ENCODE data around the gene SKA3.

Gene SKA3

DNA sequence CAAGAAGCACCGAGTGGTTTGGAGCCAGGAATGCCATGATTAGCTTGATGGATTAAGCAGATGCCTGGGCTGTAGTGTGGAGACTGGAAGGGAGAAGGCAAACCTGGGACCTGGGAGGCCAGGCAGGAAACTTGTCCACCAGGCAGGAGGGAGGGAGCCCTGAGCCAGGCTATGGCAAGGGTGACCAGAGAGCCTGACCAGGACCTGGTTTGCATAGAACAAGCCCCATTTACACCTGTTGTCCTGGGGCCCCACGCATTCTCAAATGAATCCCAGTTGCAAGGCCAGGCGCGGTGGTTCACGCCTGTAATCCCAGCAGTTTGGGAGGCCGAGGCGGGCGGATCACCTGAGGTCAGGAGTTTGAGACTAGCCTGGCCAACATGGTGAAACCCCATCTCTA, 64.8 kb downstream of the SKA3 start:
- DNase-seq, result no peak

DNA sequence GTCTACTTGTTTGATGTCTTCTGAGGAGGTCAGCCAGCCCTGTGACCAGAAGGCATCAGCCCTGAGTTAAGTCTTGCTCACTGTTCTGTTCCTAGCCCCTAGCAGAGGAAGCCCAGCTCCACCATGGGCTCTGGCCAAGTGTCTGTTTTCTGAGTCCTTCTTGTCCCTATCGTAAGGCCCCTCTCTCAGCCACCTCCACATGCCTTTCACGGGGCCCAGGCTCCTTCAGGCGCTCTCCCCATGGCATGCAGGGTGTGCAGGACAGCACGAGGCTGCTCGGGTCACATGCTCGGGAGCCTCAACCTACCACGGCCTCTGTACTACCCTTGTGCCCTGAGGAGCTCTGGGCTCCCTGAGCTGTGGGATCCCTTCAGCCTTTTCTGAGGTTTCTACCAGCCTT, 67.2 kb downstream of the SKA3 start:
- no peak for DNase-seq

- DNase-seq, result no peak
Measured at GRCh38 chr13:21106089-21106488, 70.3 kb downstream of the SKA3 start.

GRCh38 chr13:21104199-21105019, 71.9 kb downstream of the SKA3 start:
- no peak for DNase-seq
